Prostate gland (tissue), 2 donors: ENCODE data around the gene LITAF.

Experiments used
- CTCF ChIP-seq, 4 experiments: fragments of 200-600 bp in 2 of 4; fragments of 450-650 bp in 2 of 4; sonication (generic) in 2 of 4; IDR thresholded peaks; 1 replicate in 3 of 4; 2 replicates in 1 of 4; pipeline ENCODE4 v1.5.1; 2016 to 2019; ENCODE audit warnings: antibody characterized with exemption in 4 of 4, mild to moderate bottlenecking in 2 of 4, moderate library complexity in 2 of 4
- POLR2A ChIP-seq: fragments of 450-650 bp; IDR thresholded peaks from one replicate; pipeline ENCODE4 v1.6.1; 2016; ENCODE audit warnings: antibody characterized with exemption, mild to moderate bottlenecking
- POLR2AphosphoS5 ChIP-seq: sonication (generic); formaldehyde crosslinking; IDR thresholded peaks from one replicate; pipeline ENCODE4 v1.6.1; 2017; ENCODE audit warnings: antibody characterized with exemption

- TF ChIP-seq CTCF (IDR thresholded peaks at IDR 0.05), result no peak
- no peak for TF ChIP-seq POLR2A
- TF ChIP-seq POLR2AphosphoS5, result no peak
Measured at GRCh38 chr16:11538880-11539279, 47.8 kb downstream of the LITAF start.
